HUES6 (cell line): ENCODE results near the gene CYBC1.
"Not testable (repeated sequence)": the region's sequence is repeated elsewhere in the genome, so short reads cannot be mapped to it uniquely, and the experiment has no call there.

ENCODE experiments used
- H3K27ac ChIP-seq: 2 replicates; pipeline ENCODE4 v1.7.0; 2013; ENCODE audit warnings: low read depth, mild to moderate bottlenecking, low read length, inconsistent platforms
- H3K27me3 ChIP-seq: 2 replicates; pipeline ENCODE4 v1.6.1; 2013; ENCODE audit warnings: low read length; ENCODE audit not compliant: control insufficient read depth, insufficient read depth
- H3K36me3 ChIP-seq: 2 replicates; pipeline ENCODE4 v1.6.1; 2013; ENCODE audit warnings: low read length; ENCODE audit not compliant: control insufficient read depth, insufficient read depth
- H3K4me1 ChIP-seq: 2 replicates; pipeline ENCODE4 v1.6.1; 2013; ENCODE audit warnings: low read length; ENCODE audit not compliant: control insufficient read depth, insufficient read depth
- H3K4me3 ChIP-seq: 2 replicates; pipeline ENCODE4 v1.5.1; 2013; ENCODE audit warnings: low read depth, low read length
- H3K9ac ChIP-seq: one replicate; pipeline ENCODE4 v1.6.1; 2013; ENCODE audit warnings: mild to moderate bottlenecking, low read length
- H3K9me3 ChIP-seq: 2 replicates; pipeline ENCODE4 v1.6.1; 2013; ENCODE audit warnings: low read depth, low read length; ENCODE audit not compliant: control insufficient read depth, insufficient read depth

CYBC1 gene

GRCh38 chr17:82414548-82415281 lies 35.8 kb downstream of the CYBC1 start:
- H3K27ac ChIP-seq: no peak overlapping the region
- no peaks in the 10 kb centered on the region for H3K9me3 ChIP-seq
- peak overlapping the region; percentile 40 for H3K4me3 ChIP-seq
- H3K27me3 ChIP-seq: no peaks in the 10 kb centered on the region
- H3K4me1 ChIP-seq: peaks cover 6% of the 10 kb centered on the region
- no peaks in the 10 kb centered on the region for H3K36me3 ChIP-seq
- H3K9ac ChIP-seq: no peak overlapping the region

GRCh38 chr17:82412535-82413520 lies 37.7 kb downstream of the CYBC1 start:
- H3K27ac ChIP-seq: no peak overlapping the region
- no peaks in the 10 kb centered on the region for H3K9me3 ChIP-seq
- H3K4me1 ChIP-seq: peaks cover 6% of the 10 kb centered on the region
- no peaks in the 10 kb centered on the region for H3K36me3 ChIP-seq
- no peaks in the 10 kb centered on the region for H3K27me3 ChIP-seq
- H3K4me3 ChIP-seq: no peak overlapping the region
- no peak overlapping the region for H3K9ac ChIP-seq

DNA sequence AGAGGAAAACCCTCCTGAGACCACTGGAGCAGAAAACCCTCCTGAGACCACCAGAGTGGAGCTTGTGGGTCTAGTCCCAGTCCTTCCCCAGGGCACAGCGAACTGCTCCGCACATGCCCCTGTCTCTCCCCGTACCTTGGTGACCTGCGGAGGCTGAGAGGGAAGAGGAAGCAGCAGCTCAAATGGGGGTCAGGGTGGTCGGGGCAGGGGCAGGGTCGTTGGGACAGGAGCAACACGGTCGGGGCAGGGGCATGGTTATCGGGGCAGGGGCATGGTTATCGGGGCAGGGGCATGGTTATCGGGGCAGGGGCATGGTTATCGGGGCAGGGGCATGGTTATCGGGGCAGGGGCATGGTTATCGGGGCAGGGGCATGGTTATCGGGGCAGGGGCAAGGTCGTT lies 38.5 kb downstream of the CYBC1 start:
- not testable (repeated sequence) for H3K4me3 ChIP-seq, H3K36me3 ChIP-seq

GRCh38 chr17:82411396-82412053 lies 39.0 kb downstream of the CYBC1 start:
- peaks cover 3% of the 10 kb centered on the region; the same call in 1 of the 2 replicates for H3K4me1 ChIP-seq
- H3K4me3 ChIP-seq: no peak overlapping the region

More for the DNA sequence above, 38.5 kb downstream of the CYBC1 start:
- not testable (repeated sequence) for H3K9ac ChIP-seq, H3K4me1 ChIP-seq, H3K9me3 ChIP-seq, H3K27me3 ChIP-seq, H3K27ac ChIP-seq

GRCh38 chr17:82410014-82410716 lies 40.4 kb downstream of the CYBC1 start:
- H3K36me3 ChIP-seq: no peaks in the 10 kb centered on the region
- no peaks in the 10 kb centered on the region for H3K27me3 ChIP-seq
- peaks cover 2% of the 10 kb centered on the region; the same call in 1 of the 2 replicates for H3K4me1 ChIP-seq
- no peak overlapping the region for H3K27ac ChIP-seq
- no peak overlapping the region for H3K4me3 ChIP-seq
- no peaks in the 10 kb centered on the region for H3K9me3 ChIP-seq
- no peak overlapping the region for H3K9ac ChIP-seq

More at GRCh38 chr17:82411396-82412053, 39.0 kb downstream of the CYBC1 start:
- Histone ChIP-seq H3K27ac (no peak overlapping the region), H3K36me3 (no peaks in the 10 kb centered on the region), H3K9me3 (no peaks in the 10 kb centered on the region), H3K9ac (peak overlapping the region; percentile 3), H3K27me3 (no peaks in the 10 kb centered on the region)

DNA sequence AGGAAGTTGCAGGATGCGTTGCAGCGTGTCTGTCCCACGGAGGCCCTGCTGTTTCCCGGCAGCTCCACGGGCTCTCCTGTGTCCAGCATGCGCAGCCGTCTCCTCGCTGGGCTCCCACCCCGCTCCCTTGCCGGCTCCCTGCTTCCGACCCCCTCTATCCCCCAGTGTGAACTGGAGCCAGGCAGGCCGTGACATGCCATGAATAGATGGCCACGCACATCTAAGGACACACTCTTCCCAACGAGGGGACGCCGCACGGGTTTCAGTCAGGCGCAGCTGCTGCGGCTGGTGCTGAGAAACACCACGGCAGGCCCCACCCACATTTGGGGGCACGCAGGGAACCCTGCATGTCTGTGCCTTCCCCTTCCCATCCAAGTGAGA lies 41.6 kb downstream of the CYBC1 start:
- H3K9me3 ChIP-seq: no peaks in the 10 kb centered on the region
- peaks cover 2% of the 10 kb centered on the region; the same call in 1 of the 2 replicates for H3K36me3 ChIP-seq
- no peak overlapping the region for H3K9ac ChIP-seq
- H3K27ac ChIP-seq: no peak overlapping the region
- H3K4me3 ChIP-seq: no peak overlapping the region
- no peaks in the 10 kb centered on the region for H3K27me3 ChIP-seq
- no peaks in the 10 kb centered on the region for H3K4me1 ChIP-seq

DNA sequence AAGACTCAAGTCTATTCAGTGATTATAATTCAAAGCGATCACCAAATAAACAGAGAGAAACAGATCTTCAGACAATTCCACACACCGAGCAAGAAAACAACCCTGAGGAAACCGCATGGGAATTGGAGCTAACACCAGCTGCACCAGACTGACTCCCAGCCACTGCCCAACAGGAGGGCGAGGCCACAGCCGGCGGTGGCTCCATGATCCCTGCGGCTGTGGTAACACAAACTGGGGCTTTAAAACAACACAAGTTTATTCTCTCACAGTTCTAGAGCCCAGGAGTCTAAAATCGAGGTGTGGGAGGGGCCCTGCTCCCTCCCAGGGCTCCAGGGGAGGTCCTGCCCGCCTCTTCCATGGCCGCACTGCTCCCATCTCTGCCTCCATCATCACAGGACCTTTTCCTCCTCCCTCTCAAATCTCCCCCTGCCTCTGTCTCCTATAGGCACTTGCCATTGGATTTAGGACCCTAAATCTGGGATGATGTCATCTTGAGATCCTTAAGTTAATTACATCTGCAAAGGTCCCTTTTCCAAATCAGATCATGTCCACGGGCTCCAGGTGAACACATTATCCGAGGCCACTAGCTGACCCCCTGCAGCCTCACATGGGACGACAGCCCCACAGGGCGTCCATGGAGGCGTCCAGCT lies 42.1 kb downstream of the CYBC1 start:
- Histone ChIP-seq H3K9ac (no peak overlapping the region), H3K27me3 (no peaks in the 10 kb centered on the region), H3K9me3 (no peaks in the 10 kb centered on the region), H3K4me1 (no peaks in the 10 kb centered on the region), H3K36me3 (peaks cover 8% of the 10 kb centered on the region), H3K27ac (no peak overlapping the region), H3K4me3 (no peak overlapping the region)

GRCh38 chr17:82407255-82407654 lies 43.3 kb downstream of the CYBC1 start:
- no peaks in the 10 kb centered on the region for H3K9me3 ChIP-seq
- no peak overlapping the region for H3K4me3 ChIP-seq
- no peak overlapping the region for H3K9ac ChIP-seq
- H3K36me3 ChIP-seq: peaks cover 15% of the 10 kb centered on the region
- H3K27ac ChIP-seq: no peak overlapping the region
- H3K27me3 ChIP-seq: no peaks in the 10 kb centered on the region
- no peaks in the 10 kb centered on the region for H3K4me1 ChIP-seq

GRCh38 chr17:82406131-82406671 lies 44.4 kb downstream of the CYBC1 start:
- H3K27ac ChIP-seq: no peak overlapping the region
- H3K36me3 ChIP-seq: peaks cover 15% of the 10 kb centered on the region
- no peaks in the 10 kb centered on the region for H3K4me1 ChIP-seq
- H3K9ac ChIP-seq: no peak overlapping the region
- H3K4me3 ChIP-seq: no peak overlapping the region
- no peaks in the 10 kb centered on the region for H3K27me3 ChIP-seq
- H3K9me3 ChIP-seq: no peaks in the 10 kb centered on the region

- Histone ChIP-seq H3K9me3 (no peaks in the 10 kb centered on the region), H3K4me3 (no peak overlapping the region), H3K9ac (no peak overlapping the region), H3K4me1 (peaks cover under 1% of the 10 kb centered on the region; the same call in 1 of the 2 replicates), H3K27ac (no peak overlapping the region), H3K27me3 (no peaks in the 10 kb centered on the region), H3K36me3 (peaks cover 15% of the 10 kb centered on the region)
Measured at GRCh38 chr17:82405051-82405450, 45.5 kb downstream of the CYBC1 start.
